Endodermal cell (in vitro differentiated cells): ENCODE data around the gene WDR73. TPM values are rescaled to one million over a fixed set of nuclear protein-coding genes. Genes with fewer than 3 reads are reported as not detected.

Experiments
- DNase-seq: peaks from one replicate; pipeline ENCODE4 v3.0.0-alpha.2; 2017
- H3K27ac ChIP-seq: 2 replicates; pipeline ENCODE4 v1.5.1; 2013; ENCODE audit warnings: mild to moderate bottlenecking, low read depth, low read length, moderate library complexity
- H3K27me3 ChIP-seq: 2 replicates; pipeline ENCODE4 v1.6.1; 2013; ENCODE audit warnings: mild to moderate bottlenecking, low read length, moderate library complexity; ENCODE audit not compliant: insufficient read depth, control insufficient read depth, poor library complexity, severe bottlenecking
- H3K36me3 ChIP-seq: 2 replicates; pipeline ENCODE4 v1.7.0; 2013; ENCODE audit warnings: mild to moderate bottlenecking, low read length, moderate library complexity; ENCODE audit not compliant: control insufficient read depth, insufficient read depth
- H3K4me1 ChIP-seq: one replicate; pipeline ENCODE4 v1.7.0; 2013; ENCODE audit warnings: low read length; ENCODE audit not compliant: control insufficient read depth, insufficient read depth
- H3K4me3 ChIP-seq: 2 replicates; pipeline ENCODE4 v1.5.1; 2013; ENCODE audit warnings: mild to moderate bottlenecking, low read length, moderate library complexity
- H3K9ac ChIP-seq: 2 replicates; pipeline ENCODE4 v1.6.1; 2013; ENCODE audit warnings: mild to moderate bottlenecking, low read length, moderate library complexity; ENCODE audit not compliant: poor library complexity, severe bottlenecking; ENCODE audit errors: extremely low read depth
- H3K9me3 ChIP-seq: 2 replicates; pipeline ENCODE4 v1.6.1; 2013; ENCODE audit warnings: mild to moderate bottlenecking, low read length, moderate library complexity; ENCODE audit not compliant: control insufficient read depth
- H3K27ac Mint-ChIP-seq: 2 replicates; pipeline ENCODE4 v1.8.0; 2020; ENCODE audit warnings: mixed read lengths
- H3K27me3 Mint-ChIP-seq: 2 replicates; pipeline ENCODE4 v1.8.0; 2021; ENCODE audit warnings: mild to moderate bottlenecking, mixed read lengths; ENCODE audit not compliant: insufficient read depth
- H3K36me3 Mint-ChIP-seq: 2 replicates; pipeline ENCODE4 v1.8.0; 2020; ENCODE audit warnings: low read depth, mixed read lengths
- H3K4me1 Mint-ChIP-seq: 2 replicates; pipeline ENCODE4 v1.8.0; 2020; ENCODE audit warnings: mixed read lengths
- H3K4me3 Mint-ChIP-seq: 2 replicates; pipeline ENCODE4 v1.8.0; 2020; ENCODE audit warnings: mild to moderate bottlenecking, moderate library complexity, mixed read lengths
- H3K9me3 Mint-ChIP-seq: 2 replicates; pipeline ENCODE4 v1.8.0; 2020; ENCODE audit warnings: mild to moderate bottlenecking, mixed read lengths
- WGBS, 2 experiments: methylation state at CpG; one replicate each; pipeline versions ENCODE4 v1.1.5 to v1.1.7; 2013; ENCODE audit warnings: missing lambda C conversion rate in 2 of 2, mixed read lengths in 1 of 2; ENCODE audit not compliant: insufficient coverage in 1 of 2, insufficient read length in 1 of 2; 5-methylcytosine and 5-hydroxymethylcytosine counted together
- total RNA-seq, 2 donors: library from RNA; stranded (reverse); fragmentation: NEBNext Ultra II Directional in 1 of 2; extraction: Animal tissue kit (Norgen Biotek cat#: 25700) in 1 of 2; gene quantifications; 2 replicates in 1 of 2; 3 replicates in 1 of 2; pipeline ENCODE4 v1.2.1, GENCODE V29; 2021
- TF ChIP-seq, protein P1 (sequence below): fragments of 200-600 bp; sonication (generic); conservative IDR thresholded peaks from 2 replicates; pipeline ENCODE4 v1.5.0; 2021; ENCODE audit warnings: antibody characterized with exemption, mild to moderate bottlenecking

The WDR73 gene
- total RNA-seq, 2 donors from 2014 or later = 44.1 to 46.8 TPM

DNA sequence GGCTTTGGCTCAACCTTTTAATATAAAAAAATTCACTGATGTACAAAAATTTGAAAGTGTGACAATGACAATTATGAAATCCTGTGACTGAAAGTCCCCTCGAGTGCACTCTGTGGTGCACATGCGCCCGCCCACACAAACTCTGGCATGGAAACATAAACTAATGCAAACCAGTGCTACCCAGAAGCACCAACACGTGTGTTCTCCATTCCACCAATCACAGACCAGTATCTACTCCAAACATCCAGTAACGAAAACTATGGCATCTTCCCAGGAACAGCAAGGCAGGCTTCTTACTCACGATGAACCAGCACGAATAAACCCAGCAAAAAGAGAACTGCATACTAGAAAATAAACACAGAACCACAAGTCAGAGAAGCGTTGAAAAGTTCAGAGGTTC is 15.6 kb upstream of the WDR73 start:
- Histone ChIP-seq H3K9ac (no peak overlapping the region), H3K36me3 (peaks cover 79% of the 10 kb centered on the region), H3K27ac (no peak overlapping the region), H3K9me3 (no peaks in the 10 kb centered on the region), H3K27me3 (no peaks in the 10 kb centered on the region), H3K4me1 (no peaks in the 10 kb centered on the region), H3K4me3 (no peak overlapping the region)
- peaks cover 6% of the 10 kb centered on the region for H3K9me3 Mint-ChIP-seq
- WGBS, 2 experiments = 85 to 96% methylated on average over 3 to 8 of the region's 8 CpGs
- no peaks in the 10 kb centered on the region for H3K4me1 Mint-ChIP-seq
- H3K36me3 Mint-ChIP-seq = peaks cover 65% of the 10 kb centered on the region
- H3K27me3 Mint-ChIP-seq = no peaks in the 10 kb centered on the region
- no peak overlapping the region for H3K27ac Mint-ChIP-seq
- DNase-seq = no peak
- TF ChIP-seq, protein P1, sequence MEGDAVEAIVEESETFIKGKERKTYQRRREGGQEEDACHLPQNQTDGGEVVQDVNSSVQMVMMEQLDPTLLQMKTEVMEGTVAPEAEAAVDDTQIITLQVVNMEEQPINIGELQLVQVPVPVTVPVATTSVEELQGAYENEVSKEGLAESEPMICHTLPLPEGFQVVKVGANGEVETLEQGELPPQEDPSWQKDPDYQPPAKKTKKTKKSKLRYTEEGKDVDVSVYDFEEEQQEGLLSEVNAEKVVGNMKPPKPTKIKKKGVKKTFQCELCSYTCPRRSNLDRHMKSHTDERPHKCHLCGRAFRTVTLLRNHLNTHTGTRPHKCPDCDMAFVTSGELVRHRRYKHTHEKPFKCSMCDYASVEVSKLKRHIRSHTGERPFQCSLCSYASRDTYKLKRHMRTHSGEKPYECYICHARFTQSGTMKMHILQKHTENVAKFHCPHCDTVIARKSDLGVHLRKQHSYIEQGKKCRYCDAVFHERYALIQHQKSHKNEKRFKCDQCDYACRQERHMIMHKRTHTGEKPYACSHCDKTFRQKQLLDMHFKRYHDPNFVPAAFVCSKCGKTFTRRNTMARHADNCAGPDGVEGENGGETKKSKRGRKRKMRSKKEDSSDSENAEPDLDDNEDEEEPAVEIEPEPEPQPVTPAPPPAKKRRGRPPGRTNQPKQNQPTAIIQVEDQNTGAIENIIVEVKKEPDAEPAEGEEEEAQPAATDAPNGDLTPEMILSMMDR = no peak
- H3K4me3 Mint-ChIP-seq = no peak overlapping the region

DNA sequence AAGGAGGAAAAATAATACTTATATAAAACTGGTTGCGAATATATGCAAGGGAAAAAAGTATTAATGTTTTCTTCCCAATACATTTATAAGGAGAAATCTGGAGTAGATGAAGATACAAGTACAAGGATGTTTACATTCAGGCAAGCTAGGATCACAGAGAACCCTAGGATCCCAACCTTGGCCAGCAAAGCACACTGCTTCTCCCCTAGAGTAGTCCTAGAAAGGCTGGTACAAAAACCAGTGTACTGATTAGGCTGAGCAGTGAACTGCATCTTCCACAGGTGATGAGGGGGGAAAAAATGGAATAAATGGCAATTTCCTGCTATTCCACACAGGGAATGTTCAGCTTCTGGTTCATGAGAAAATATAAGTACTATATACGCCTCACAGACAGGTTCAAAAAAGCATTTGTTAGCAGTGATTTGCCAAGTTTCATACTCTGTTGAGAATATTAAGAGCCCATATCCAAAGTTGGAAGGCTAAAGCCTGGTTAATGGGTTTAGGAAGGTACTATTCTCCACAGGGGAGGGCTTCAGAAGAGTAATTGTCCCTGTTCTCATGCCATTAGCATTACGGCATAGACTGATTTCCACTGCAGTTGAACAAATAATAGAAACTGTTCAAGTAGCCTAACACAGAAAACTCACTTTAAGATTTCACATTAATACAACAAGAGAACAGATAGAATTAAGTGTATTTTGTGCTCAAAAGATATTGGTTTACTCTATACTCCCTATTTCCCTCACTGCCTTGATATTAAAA is 14.3 kb upstream of the WDR73 start:
- Mint-ChIP-seq H3K36me3 (peaks cover 60% of the 10 kb centered on the region), H3K27ac (no peak overlapping the region), H3K27me3 (no peaks in the 10 kb centered on the region), H3K4me3 (no peak overlapping the region), H3K9me3 (peaks cover 4% of the 10 kb centered on the region), H3K4me1 (no peaks in the 10 kb centered on the region)
- Histone ChIP-seq H3K27ac (no peak overlapping the region), H3K4me1 (no peaks in the 10 kb centered on the region), H3K36me3 (peaks cover 79% of the 10 kb centered on the region), H3K4me3 (no peak overlapping the region), H3K9ac (no peak overlapping the region), H3K9me3 (no peaks in the 10 kb centered on the region), H3K27me3 (no peaks in the 10 kb centered on the region)
- TF ChIP-seq, protein P1 = no peak
- 93 to 95% methylated on average over 2 to 3 of the region's 3 CpGs for WGBS, 2 experiments
- no peak for DNase-seq

- TF ChIP-seq, protein P1 = no peak
- H3K36me3 Mint-ChIP-seq = peaks cover 52% of the 10 kb centered on the region
- no peak overlapping the region for H3K27ac Mint-ChIP-seq
These were observed 12.3 kb upstream of the WDR73 start for GRCh38 chr15:84666373-84666772.

More at GRCh38 chr15:84666373-84666772, 12.3 kb upstream of the WDR73 start:
- Histone ChIP-seq H3K27me3 (no peaks in the 10 kb centered on the region), H3K9ac (no peak overlapping the region), H3K27ac (no peak overlapping the region), H3K4me3 (no peak overlapping the region), H3K9me3 (no peaks in the 10 kb centered on the region), H3K36me3 (peaks cover 82% of the 10 kb centered on the region), H3K4me1 (no peaks in the 10 kb centered on the region)
- Mint-ChIP-seq H3K4me1 (no peaks in the 10 kb centered on the region), H3K27me3 (no peaks in the 10 kb centered on the region), H3K4me3 (no peak overlapping the region), H3K9me3 (no peaks in the 10 kb centered on the region)
- no peak for DNase-seq
- 99 to 100% methylated on average over 2 of the region's 2 CpGs for WGBS, 2 experiments
